GOT3 (cell line): ENCODE results near the gene UBXN1.

Source experiments
- DNase-seq: peaks from one replicate; lab custom pipeline; 2025; ENCODE audit warnings: mixed read lengths; lab: John Stamatoyannopoulos, UW

Gene UBXN1, protein sequence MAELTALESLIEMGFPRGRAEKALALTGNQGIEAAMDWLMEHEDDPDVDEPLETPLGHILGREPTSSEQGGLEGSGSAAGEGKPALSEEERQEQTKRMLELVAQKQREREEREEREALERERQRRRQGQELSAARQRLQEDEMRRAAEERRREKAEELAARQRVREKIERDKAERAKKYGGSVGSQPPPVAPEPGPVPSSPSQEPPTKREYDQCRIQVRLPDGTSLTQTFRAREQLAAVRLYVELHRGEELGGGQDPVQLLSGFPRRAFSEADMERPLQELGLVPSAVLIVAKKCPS

DNA sequence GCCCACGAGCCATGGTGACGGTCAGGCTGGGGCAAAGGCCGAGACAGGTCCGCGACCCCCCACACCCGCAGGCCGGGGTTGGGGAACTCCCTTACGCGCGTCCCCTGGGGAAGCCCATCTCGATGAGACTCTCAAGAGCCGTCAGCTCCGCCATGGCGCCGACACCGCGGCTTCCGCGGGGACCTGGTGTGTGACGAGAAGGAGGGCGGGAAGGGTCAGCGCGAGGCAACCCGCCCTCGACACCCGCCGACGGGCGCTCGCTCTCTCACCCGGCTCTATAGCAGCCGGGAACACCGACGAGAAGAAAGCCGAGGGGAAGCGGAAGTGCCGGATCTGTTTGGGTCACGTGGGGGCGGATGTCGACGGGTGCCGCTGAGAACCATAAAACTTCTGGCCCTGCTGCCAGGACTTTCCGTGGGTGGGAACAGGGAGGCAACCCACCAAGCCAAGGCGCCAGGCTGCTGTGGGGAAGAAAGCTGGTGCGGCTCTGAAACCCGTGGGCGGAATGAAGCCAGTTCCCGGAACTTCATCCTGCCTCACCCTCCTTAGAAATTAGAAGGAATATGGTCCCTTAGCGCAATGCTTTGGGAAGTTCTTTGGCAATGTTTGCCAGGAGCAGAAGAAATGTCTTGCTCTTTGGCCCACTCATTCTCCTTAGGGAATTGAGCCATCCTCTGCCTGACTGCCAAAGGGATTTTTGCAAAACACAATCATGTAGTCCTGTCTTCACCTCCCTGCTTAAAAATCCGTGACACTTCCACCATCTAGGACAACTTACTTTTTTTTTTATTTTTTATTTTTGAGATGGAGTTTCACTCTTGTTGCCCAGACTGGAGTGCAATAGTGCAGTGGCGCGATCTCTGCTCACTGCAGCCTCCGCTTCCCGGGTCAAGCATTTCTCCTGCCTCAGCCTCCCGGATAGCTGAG lies at the start of gene UBXN1:
UBXN1 (minus strand) TSS at position 304 of the 927 bp plus-strand sequence; CDS start at position 154, 150 bp downstream.
- DNase-seq, result peak; percentile 68

DNA sequence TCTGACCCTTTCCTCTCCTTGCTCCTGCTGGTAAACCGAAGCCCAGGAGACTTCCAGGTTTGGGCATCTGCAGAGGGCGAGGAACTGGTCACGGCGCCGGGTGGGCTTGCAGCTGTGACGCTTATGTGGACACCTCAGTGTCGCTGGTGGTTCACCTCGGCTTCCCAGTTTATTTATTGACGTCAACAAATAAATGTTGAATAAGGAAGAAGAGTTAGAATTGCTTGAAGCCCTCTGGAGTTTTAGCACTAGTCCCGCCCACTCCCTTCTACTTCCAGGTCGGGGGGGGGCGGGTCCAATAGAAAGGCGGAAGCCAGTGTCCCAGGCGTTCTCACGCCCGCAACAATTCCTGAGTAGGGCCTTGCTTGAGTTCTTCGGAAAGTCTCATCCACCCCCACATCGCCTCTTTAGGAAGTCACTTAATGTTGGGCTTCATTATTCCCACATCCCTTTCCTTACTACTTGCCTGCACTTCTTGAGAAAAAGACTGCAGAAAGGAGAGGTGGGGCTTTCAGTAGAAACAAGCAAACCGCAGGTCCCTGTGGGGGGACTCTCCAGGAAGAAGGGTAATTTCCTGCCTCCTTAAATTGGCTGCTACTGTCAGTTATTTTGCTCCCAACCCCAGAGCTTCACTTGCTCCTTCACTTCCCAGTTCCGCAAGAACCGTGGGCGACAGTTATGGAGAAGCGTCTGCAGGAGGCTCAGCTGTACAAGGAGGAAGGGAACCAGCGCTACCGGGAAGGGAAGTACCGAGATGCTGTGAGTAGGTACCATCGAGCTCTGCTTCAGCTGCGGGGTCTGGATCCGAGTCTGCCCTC lies 49.5 kb upstream of the UBXN1 start, which contains the start of gene TTC9C:
TTC9C (plus strand) TSS at position 316 of the 818 bp plus-strand sequence; CDS start at position 679, 363 bp downstream.
- peak; percentile 48 for DNase-seq

DNA sequence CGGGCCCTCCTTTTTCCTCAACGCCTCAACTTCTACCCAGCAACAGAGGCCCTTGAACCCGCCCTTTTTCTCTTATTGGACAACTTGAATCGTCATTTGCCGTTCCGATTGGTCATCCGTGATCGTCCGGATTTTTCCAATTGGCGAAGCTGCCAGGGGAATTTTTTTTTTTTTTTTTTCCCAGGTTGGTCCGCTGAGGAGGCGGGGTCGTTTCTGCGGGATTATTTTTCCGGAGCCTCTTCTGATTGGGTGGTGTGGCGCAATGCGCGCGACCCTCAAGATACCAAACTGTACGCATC lies 48.9 kb upstream of the UBXN1 start:
- peak; percentile 80 for DNase-seq

DNA sequence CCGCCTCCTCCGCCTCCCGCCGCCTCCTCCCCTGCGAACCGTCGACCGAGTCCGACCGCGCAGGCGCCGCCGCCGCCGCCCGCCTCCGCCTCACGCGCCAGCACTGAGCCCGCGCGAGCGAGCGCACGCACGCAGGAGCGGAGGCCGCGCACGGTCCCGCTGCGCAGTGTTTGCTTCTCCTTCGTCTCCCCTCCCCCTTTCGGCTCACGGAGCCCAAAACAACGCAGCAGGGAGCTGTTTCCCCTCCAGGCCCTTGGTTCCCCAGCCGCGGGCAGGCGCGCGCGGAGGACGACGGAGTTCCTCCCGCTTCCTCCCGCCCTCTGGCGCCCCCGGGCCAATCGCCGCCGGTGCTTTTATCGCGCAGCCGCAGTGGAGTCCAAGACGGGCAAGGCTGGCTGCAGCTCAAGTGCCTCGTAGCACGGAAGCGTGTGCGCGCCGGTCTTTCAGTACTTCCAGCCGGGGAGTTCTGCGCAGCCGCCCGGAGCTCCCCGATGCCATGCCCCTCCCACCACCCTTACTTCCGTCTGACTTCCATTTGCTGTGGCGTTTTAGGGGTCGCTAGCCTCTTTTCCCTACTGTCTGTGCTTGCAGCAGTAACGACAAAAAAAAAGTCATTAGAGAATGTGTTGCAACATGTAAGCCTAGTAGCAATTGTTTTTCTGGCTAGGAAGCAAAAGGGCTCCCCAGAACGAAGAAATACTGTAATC lies 48.4 kb upstream of the UBXN1 start, which contains the start of gene HNRNPUL2:
HNRNPUL2 (minus strand) TSS at position 293 of the 707 bp plus-strand sequence. CDS start 301 bp downstream, outside the sequence.
- peak; percentile 96 for DNase-seq

DNA sequence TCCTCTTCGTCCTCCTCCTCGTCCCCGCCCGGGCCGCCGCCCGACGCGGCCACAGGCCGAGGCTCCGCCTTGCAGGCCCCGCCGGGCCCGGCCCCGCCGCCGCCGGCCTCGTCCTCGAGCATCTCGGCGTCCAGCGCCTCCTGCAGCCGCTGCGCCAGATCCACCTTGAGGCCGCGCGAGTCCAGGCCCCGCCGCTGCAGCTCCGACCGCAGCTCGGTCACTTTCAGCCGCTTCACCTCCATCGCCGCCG lies 48.0 kb upstream of the UBXN1 start:
- DNase-seq, result no peak

DNA sequence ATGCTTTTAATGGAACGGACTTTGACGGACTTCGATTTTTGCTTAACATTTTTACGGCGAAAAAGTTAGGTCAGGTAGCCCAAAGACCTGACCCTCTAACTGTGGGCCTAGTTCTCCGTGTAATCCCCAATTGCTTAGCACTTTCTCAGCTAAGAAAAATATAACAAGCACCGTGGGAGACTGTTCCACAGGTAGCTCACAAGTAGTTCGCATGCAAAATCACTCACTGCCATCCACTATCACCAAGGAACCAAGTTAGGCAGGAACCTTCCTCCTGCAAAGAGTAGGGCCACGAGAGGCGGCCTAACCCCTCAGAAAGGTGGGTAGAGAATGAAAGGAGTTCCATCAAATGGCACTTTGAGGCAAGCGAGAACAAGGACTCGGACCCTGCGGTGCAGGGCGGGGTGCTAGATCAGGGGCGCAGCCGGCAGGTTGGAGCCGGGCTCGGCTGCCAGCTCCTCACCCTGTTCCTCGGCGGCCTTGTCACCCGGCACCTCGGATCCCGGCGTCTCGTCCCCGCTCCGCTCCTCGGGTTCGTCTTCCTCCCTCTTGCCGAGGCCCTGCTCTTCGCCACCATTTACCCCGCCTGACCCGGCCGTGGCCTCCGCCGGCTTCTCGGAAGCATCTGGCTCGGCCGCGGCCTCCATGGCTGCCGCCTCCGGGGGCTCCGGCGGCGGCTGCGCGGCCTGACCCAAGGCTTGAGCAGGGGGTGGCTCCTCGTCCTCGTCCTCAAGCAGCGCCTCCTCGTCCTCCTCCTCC lies 47.5 kb upstream of the UBXN1 start:
- no peak for DNase-seq

DNA sequence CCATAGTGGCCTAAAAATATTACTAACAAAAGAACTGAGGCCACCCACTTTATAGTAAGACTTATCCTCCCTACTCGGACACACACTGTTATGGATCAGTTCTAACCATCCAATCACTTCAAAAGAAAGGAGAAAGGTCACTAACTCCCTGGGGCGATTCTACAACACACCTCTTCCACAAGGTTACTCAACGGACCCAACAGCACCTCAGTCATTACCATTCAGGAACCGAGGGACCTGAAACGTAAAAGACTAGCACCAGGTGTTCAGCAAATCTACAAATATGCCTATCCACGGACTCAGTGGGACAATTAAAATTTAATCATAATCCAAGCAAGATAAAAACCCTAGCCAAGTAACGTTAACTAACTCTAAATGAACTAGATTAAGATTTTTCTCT lies 46.8 kb upstream of the UBXN1 start:
- DNase-seq, result no peak

DNA sequence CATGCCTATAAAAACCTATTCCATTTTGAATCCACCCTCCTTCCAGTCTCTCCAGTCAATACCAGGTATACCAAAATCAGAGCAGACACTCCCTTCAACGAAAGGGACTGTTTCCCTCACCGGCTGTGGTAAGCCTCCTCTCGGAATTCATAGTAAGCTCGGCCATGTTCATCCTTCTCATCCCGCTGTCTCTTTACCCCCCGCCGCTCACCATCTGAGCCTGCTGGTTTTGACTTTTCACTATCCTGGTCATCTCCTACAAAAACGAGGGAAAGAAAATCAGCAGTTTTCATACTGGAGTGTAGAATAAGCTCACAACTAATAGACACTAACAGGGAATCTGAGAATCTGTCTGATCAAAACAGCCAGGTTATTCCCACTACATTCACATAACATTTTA lies 45.3 kb upstream of the UBXN1 start:
- DNase-seq, result no peak

DNA sequence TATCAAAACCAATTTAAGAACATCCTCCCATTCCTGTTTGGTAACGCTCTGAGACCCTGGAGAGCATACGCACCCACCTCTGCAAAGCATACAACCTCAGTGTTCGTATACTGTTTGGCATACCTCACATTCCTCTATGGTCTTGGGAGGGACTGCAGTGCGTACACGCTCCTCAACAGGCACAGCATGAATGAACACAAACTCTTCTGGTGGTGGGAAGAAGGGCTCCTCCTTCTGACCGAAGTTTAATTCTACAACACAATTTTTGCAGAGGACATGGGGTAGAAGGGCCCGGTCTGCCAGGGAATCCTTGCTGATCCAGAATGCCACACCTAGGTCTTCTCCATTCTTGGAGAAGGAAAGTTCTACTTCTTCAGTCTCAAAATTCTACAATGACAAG lies 43.1 kb upstream of the UBXN1 start:
- DNase-seq, result no peak

DNA sequence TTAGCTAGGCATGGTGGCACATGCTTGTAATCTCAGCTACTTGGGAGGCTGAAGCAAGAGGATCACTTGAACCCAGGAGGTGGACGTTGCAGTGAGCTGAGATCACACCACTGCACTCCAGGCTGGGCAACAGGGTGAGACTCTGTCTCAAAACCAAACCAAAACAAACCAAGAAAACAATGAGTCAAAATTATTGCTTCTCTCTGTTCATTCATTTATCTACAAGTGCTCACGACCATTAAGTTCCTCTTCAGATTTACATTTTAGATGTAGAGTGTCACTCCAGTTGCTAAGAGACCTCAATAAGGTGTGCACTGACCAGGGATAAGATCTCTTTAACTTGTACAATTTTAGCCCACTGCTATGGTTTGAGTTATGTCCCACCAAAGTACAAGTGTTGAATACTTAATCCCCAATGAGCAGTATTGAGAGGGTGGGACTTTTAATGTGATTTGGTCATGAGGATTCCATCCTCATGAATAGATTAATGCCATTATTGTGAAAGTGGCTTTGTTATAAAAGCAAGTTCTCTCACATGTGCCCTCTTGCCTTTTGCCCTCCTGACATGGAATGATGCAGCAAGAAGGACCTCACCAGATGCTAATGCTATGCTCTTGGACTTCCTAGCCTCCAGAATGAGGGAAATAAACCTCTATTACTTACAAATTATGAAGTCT lies 40.6 kb upstream of the UBXN1 start:
- DNase-seq, result no peak

DNA sequence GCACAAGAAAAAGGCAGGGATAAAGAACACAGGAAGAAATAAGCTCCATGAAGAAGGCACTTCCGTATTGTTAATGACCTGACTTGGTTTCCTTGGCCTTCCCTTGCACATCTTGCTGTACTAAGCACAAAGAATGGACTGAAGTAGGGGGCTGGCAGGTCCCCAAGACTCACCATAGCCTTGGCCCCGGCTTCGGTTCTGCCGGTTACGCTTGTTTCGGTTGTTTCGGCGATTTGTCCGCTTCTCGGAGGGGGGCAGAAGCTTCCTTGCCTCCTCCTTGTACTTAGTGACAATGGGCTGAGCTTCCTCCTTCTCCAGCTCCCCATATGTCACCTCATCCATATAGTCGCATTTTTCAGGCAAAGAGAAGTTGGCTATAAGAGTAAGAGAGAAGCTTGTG lies 37.9 kb upstream of the UBXN1 start:
- DNase-seq, result no peak

DNA sequence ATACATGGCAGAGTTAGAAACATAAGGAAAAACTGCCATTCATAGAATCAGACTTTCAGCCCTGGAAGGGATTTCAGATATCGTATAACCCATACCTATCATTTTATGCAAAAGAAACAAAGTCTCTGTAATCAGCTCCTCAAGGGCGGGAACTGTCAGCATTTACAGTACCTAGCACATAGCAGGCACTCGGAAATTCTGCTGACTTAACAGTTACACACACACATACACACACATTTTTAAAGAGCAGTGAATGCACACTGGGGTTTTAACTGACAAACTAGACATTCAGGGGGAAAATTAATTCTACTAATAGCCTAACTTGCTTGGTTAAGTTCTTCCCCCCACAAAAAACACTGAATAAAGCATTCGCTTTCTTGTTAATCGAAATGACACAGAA lies 37.3 kb upstream of the UBXN1 start:
- DNase-seq, result no peak

DNA sequence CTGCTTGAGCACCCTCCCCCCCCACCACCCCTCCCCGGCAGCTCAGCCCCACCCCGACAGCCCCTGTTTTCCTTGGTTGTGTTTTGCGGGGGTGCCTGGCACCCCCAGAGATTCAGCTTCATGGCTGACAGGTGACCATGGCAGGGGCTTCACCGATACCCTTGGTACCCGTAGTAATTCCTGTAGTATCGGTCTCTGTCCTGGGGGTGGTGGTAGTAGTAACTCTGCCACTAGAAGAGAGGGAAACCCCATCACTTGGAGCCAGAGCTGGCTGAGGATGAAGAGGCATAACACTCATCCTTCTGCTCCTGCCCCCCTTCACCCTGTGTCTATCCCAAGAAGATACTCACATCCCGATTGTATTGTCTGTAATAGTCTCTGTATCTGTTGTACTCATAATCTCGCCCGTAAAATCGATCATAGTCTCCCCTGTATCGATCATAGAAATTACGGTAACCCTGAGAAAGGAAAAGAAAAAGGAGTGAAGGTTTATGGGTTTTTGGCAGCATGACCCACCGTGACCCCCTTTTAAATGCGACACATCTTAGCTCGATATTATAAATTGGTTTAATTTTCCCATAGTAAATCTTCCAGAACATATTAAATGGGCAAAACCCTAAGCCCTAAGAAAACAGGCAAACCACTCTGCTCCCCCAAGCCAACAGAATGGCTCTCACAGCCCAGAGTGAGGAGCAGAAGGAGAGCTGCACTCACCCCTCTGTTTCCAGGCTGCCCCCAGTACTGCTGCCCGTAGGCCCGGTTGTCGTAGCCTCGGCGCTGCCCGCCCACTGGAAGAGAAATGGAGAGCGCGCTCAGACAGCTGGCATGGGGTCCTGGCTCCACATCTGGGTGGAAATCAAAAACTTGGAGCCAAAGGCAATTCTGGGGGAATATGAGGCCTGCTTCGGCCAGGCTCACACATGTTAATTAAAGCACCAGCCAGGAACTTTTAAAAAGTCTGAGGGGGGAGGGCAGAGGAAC lies 36.6 kb upstream of the UBXN1 start:
- no peak for DNase-seq

DNA sequence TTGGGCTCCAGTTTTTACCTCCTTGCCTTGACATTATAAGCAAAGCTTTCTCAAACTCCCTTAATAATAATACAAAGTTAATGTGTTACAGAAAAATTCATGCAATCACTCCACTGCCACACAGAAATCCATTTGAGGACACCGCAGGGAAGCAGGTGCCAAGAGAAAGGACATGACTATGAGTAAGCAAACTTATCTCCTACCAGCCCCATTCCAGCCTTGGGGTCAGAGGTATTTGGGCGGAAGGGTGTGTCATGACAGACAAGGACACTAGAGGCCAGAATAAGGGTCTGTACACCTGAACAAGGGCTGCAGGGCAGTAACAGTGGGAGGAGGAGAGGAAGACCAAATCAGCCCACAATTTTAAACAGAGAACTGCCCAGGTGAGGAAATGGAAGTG lies 34.5 kb upstream of the UBXN1 start:
- DNase-seq, result no peak

DNA sequence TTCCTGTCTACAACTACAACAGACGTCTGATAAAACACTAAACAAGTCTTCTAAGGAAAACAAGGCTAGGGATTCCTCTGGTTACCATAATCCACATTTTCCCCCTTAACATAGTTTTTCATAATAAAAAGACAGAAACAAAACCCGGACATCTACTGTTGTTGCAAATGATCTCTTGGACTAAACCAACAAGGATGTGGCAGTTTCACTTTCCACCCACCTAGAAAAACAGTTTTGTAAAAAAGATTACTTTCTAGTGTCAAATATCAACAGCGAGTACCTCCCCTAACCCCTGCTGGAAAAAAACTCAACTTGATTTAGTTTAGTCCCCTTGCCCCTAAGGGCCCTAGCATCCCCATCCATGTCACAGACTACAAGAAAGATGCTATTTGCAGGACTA lies 34.0 kb upstream of the UBXN1 start:
- no peak for DNase-seq

DNA sequence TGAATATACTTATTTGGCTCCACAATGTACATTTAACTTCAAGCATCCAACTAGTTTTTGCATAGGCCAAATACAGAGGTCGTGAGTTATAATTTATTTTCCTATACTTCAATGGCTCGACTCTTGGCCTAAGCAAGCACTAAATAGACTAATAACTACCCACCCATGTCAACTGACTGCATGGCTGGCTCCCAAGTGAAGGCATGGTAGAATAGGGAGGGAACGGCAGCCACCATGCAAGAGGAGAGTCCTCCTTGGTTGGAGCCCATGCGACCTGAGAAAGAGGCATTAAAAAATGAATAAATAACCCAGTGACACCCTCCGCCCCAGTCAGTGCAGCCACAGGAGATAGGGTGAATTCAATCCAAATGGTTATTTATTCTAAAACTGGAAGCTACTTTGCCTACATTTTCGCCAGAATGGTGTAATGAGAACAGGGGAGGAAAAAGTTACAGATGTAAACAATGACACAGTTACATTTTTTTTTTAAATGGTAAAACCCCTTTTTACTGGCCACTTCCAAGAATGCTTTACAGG lies 33.5 kb upstream of the UBXN1 start:
- DNase-seq, result no peak

DNA sequence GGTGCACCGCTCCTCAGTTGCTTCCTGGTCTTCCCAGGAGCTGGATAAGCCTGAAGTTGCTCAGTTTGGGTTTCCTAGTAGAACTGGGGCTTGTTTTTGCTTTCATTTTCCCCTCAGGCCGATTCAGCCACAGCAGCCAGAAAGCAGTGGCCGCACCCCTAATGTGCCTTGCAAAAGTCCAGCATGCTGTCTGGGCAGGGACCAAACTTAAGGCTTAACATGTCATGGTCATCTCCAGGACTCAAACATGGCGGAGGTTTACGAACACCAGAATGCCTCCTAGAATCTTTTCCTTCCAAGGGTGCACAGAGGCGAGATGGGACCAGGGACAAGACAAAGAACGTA lies 31.1 kb upstream of the UBXN1 start:
- no peak for DNase-seq

DNA sequence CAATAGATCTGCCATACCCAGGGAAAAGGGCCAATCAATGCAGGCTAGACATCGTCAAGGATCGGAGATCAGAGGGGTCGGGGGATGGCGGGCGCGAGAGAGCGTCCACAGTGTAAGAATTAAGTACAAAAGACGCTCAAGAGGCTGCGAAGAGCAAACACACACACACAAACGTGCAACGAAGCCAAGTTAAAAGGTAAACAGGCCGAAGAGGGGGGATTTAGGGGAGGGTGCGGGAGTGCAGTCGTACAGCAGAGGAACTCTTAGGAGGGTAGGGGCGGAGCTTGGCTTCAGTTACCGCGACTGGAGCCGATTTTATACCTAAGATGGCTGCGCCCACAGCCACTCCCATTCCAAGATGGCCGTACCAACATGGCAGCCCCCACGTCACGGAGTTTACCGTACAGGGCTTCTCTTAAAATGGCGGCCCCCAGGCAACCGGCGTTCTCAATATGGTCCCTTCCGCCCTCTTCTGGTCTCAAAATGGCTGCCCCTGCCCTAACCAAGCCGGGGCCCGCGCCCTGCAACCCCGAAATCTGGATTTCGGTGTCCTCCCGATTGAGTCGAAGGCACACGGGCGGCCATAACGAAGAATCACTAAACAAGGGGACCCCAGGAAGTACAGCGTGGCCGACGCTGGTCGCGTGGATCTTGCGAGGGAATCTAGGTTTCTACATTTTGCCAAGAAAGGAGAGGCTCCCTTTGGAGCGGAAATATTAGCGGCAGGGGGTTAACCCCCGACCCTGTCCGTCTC lies 30.6 kb upstream of the UBXN1 start:
- DNase-seq, result peak; percentile 76
